IMR-90 (cell line): Measurements from ENCODE around the gene SERPINI1. TPM values are rescaled to one million over a fixed set of nuclear protein-coding genes. Genes with fewer than 3 reads are reported as not detected.

Source experiments
- ATAC-seq: fragments of 200-7000 bp; cut with Tn5 transposase; 2 replicates; pipeline ENCODE4 v1.9.1; 2020; ENCODE audit warnings: low read depth, mild to moderate bottlenecking, moderate library complexity
- BruUV-seq: library from RNA; stranded (reverse); fragments of 400-500 nt; replicated peaks from 2 replicates; lab custom pipeline; 2021; lab: Mats Ljungman, UMichigan
- CTCF ChIA-PET: fragments of 300-600 bp; formaldehyde crosslinking; extraction: SDS; loops from one replicate; lab custom pipeline; 2021; ENCODE audit warnings: antibody characterized with exemption; lab: Yijun Ruan, JAX
- POLR2A ChIA-PET: fragments of 300-600 bp; sonication (Branson Sonifier 250); formaldehyde crosslinking; loops from one replicate; lab custom pipeline; 2022; ENCODE audit warnings: antibody characterized with exemption; ENCODE audit not compliant: unreplicated experiment; lab: Charles Lee
- DNase-seq: peaks from one replicate; pipeline ENCODE4 v3.0.0; 2013
- H2AFZ ChIP-seq: replicated peaks from 2 replicates; pipeline ENCODE3; 2013; ENCODE audit warnings: low read length, mild to moderate bottlenecking; ENCODE audit not compliant: poor library complexity
- H2AK5ac ChIP-seq: 2 replicates; pipeline ENCODE4 v1.6.1; 2013; ENCODE audit warnings: low read depth, low read length, inconsistent platforms
- H2AK9ac ChIP-seq: replicated peaks from 2 replicates; pipeline ENCODE3; 2013; ENCODE audit warnings: mild to moderate bottlenecking, low read depth, low read length, moderate library complexity; ENCODE audit not compliant: poor library complexity
- H2BK120ac ChIP-seq: 2 replicates; pipeline ENCODE4 v1.6.1; 2013; ENCODE audit warnings: low read depth, low read length, inconsistent platforms
- H2BK15ac ChIP-seq: 3 replicates; pipeline ENCODE4 v1.6.1; 2013; ENCODE audit warnings: low read depth, low read length, inconsistent platforms
- H2BK20ac ChIP-seq: 2 replicates; pipeline ENCODE4 v1.6.1; 2013; ENCODE audit warnings: low read depth, mild to moderate bottlenecking, inconsistent platforms, low read length, moderate library complexity
- H2BK5ac ChIP-seq: 2 replicates; pipeline ENCODE4 v1.6.1; 2013; ENCODE audit warnings: mild to moderate bottlenecking, low read depth, low read length, inconsistent platforms; ENCODE audit not compliant: poor library complexity, severe bottlenecking
- H3K14ac ChIP-seq: replicated peaks from 2 replicates; pipeline ENCODE4 v1.6.1; 2013; ENCODE audit warnings: low read depth, low read length, inconsistent platforms
- H3K18ac ChIP-seq: 2 replicates; pipeline ENCODE4 v1.6.1; 2013; ENCODE audit warnings: low read depth, low read length, control low read depth
- H3K23ac ChIP-seq: 2 replicates; pipeline ENCODE4 v1.6.1; 2013; ENCODE audit warnings: low read depth, low read length, inconsistent platforms
- H3K27ac ChIP-seq: 2 replicates; pipeline ENCODE4 v1.5.1; 2013; ENCODE audit warnings: mild to moderate bottlenecking, control low read depth, low read length; ENCODE audit not compliant: insufficient read depth
- H3K27me3 ChIP-seq: 2 replicates; pipeline ENCODE4 v1.6.1; 2013; ENCODE audit warnings: low read length; ENCODE audit not compliant: control insufficient read depth, insufficient read depth
- H3K36me3 ChIP-seq: 2 replicates; pipeline ENCODE4 v1.6.1; 2013; ENCODE audit warnings: low read length, mixed read lengths; ENCODE audit not compliant: control insufficient read depth, insufficient read depth
- H3K4ac ChIP-seq: 2 replicates; pipeline ENCODE4 v1.6.1; 2013; ENCODE audit warnings: low read depth, low read length, inconsistent platforms
- H3K4me1 ChIP-seq: 2 replicates; pipeline ENCODE4 v1.6.1; 2013; ENCODE audit warnings: low read length, mixed read lengths; ENCODE audit not compliant: control insufficient read depth, insufficient read depth
- H3K4me2 ChIP-seq: 2 replicates; pipeline ENCODE4 v1.6.1; 2013; ENCODE audit warnings: low read depth, mild to moderate bottlenecking, control low read depth, low read length, moderate library complexity
- H3K4me3 ChIP-seq: 2 replicates; pipeline ENCODE4 v1.5.1; 2013; ENCODE audit warnings: low read depth, mild to moderate bottlenecking, control low read depth, low read length, moderate library complexity; ENCODE audit not compliant: insufficient read depth
- H3K56ac ChIP-seq: 2 replicates; pipeline ENCODE4 v1.6.1; 2013; ENCODE audit warnings: low read length, inconsistent platforms; ENCODE audit not compliant: insufficient read depth; ENCODE audit errors: extremely low read depth
- H3K79me1 ChIP-seq, 2 experiments: 2 replicates each; pipeline ENCODE4 v1.6.1; 2013; ENCODE audit warnings: low read length in 2 of 2, inconsistent platforms in 1 of 2, low read depth in 1 of 2
- H3K9ac ChIP-seq: 2 replicates; pipeline ENCODE4 v1.6.1; 2013; ENCODE audit warnings: low read depth, low read length, control low read depth
- H3K9me1 ChIP-seq: 2 replicates; pipeline ENCODE4 v1.6.1; 2013; ENCODE audit warnings: low read length, inconsistent platforms; ENCODE audit not compliant: insufficient read depth
- H3K9me3 ChIP-seq: 2 replicates; pipeline ENCODE4 v1.6.1; 2013; ENCODE audit warnings: low read length; ENCODE audit not compliant: control insufficient read depth, insufficient read depth
- H4K20me1 ChIP-seq: 2 replicates; pipeline ENCODE4 v1.6.1; 2013; ENCODE audit warnings: low read length, inconsistent platforms; ENCODE audit not compliant: insufficient read depth
- H4K5ac ChIP-seq: 2 replicates; pipeline ENCODE4 v1.6.1; 2013; ENCODE audit warnings: mild to moderate bottlenecking, low read depth, low read length, control low read depth
- H4K8ac ChIP-seq, 2 experiments: 2 replicates each; pipeline ENCODE4 v1.6.1; 2013; ENCODE audit warnings: low read depth in 2 of 2, low read length in 2 of 2, control low read depth in 1 of 2, inconsistent platforms in 1 of 2
- H4K91ac ChIP-seq: 2 replicates; pipeline ENCODE4 v1.6.1; 2013; ENCODE audit warnings: low read depth, low read length, inconsistent platforms; ENCODE audit not compliant: insufficient read depth
- CTCF ChIP-seq: conservative IDR thresholded peaks from 2 replicates; pipeline ENCODE4 v1.5.1; 2012; ENCODE audit warnings: mild to moderate bottlenecking, low read depth, low read length, improper control_type of control experiment
- MAFK ChIP-seq: IDR thresholded peaks from 2 replicates; pipeline ENCODE4 v1.6.1; 2012; ENCODE audit warnings: low read depth, low read length, improper control_type of control experiment
- RCOR1 ChIP-seq: IDR thresholded peaks from 2 replicates; pipeline ENCODE4 v1.6.1; 2012; ENCODE audit warnings: mild to moderate bottlenecking, low read length, improper control_type of control experiment; ENCODE audit not compliant: insufficient replicate concordance
- USF2 ChIP-seq: fragments of 150-350 bp; IDR thresholded peaks from 2 replicates; pipeline ENCODE4 v1.6.1; 2017; ENCODE audit warnings: mild to moderate bottlenecking, antibody characterized with exemption, low read length, low read depth
- WGBS, 2 experiments: methylation state at CpG; one replicate each; pipeline versions ENCODE4 v1.1.5 to v1.1.7; 2013; ENCODE audit warnings: missing lambda C conversion rate in 2 of 2; ENCODE audit not compliant: insufficient read length in 1 of 2; ENCODE audit errors: extremely low coverage in 2 of 2; 5-methylcytosine and 5-hydroxymethylcytosine counted together
- dilution Hi-C: fragments of 300-500 bp; cut with HindIII; formaldehyde crosslinking; loops from one replicate; pipeline ENCODE4 v1.14.3; 2018; ENCODE audit warnings: low sequenced_read_pairs; ENCODE audit not compliant: unreplicated experiment
- in situ Hi-C: fragments of 300-500 bp; cut with MboI; formaldehyde crosslinking; loops from 3 replicates; pipeline ENCODE4 v1.14.3; 2019; ENCODE audit warnings: low sequenced_read_pairs, inconsistent platforms, mixed read lengths
- intact Hi-C: fragments of 100-400 bp; cut with micrococcal nuclease; formaldehyde crosslinking; loops from 2 replicates; pipeline ENCODE4 v1.10.0; 2022
- polyA plus RNA-seq, 3 experiments: library from polyadenylated mRNA; depleted of rRNA; stranded (reverse); fragments of >200 nt; gene quantifications; 2 replicates each; pipeline ENCODE4 v1.2.3, GENCODE V29; 2012; ENCODE audit warnings: low replicate concordance in 1 of 3
- total RNA-seq: library from RNA; depleted of rRNA; stranded (reverse); fragments of >200 nt; gene quantifications from 2 replicates; pipeline ENCODE4 v1.2.3, GENCODE V29; 2012

The SERPINI1 gene
- total and polyA plus RNA-seq, 2 of the 4 experiments (the other 2 are of a cell fraction) = 0.36 to 1.3 TPM

DNA sequence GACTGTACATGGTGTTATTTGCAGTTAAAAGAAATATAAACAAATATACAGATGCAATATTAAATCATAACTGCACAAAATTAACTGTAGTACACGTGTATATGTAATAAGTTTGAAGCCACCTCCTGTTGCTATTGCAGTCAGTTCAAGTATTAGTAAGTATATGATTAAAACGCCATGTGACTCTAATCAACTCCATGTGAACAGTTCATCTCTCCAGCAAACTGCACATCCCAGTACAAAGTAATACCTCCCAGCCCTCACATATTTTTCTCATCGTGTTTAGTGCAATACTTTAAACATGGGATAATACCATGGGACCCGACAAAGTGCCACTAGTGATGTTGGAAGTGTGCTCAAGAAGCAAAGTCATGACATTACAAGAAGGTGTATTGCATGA, 35.5 kb upstream of the SERPINI1 start:
- TF ChIP-seq RCOR1 (no peak), CTCF (no peak), USF2 (no peak), MAFK (no peak)
- no peak overlapping the region for H3K14ac ChIP-seq
- no peak overlapping the region for H3K9ac ChIP-seq
- H3K18ac ChIP-seq = no peak overlapping the region
- no peaks in the 10 kb centered on the region for H3K36me3 ChIP-seq
- H3K4ac ChIP-seq = no peak overlapping the region
- DNase-seq = no peak
- H2BK120ac ChIP-seq = no peak overlapping the region
- no peak overlapping the region for H2BK5ac ChIP-seq
- H2AFZ ChIP-seq = no peak overlapping the region
- no TSS peak for BruUV-seq
- POLR2A ChIA-PET = no interaction called here
- intact Hi-C loops = no loop called here
- no CpG with 5 or more reads among the region's 4 CpGs for WGBS, 2 experiments
- H3K9me1 ChIP-seq = no peaks in the 10 kb centered on the region
- no peaks in the 10 kb centered on the region for H3K27me3 ChIP-seq
- no peaks in the 10 kb centered on the region; the same call in 1 of the 2 replicates for H4K20me1 ChIP-seq
- H3K27ac ChIP-seq = no peak overlapping the region
- H3K4me1 ChIP-seq = no peaks in the 10 kb centered on the region
- no peak overlapping the region for H4K5ac ChIP-seq
- H4K8ac ChIP-seq = no peak overlapping the region
- no peak overlapping the region for H2AK5ac ChIP-seq
- dilution Hi-C loops = no loop called here
- peaks cover 7 to 13% of the 10 kb centered on the region in 2 experiments for H3K79me1 ChIP-seq
- H3K23ac ChIP-seq = no peak overlapping the region
- H4K91ac ChIP-seq = no peak overlapping the region
- H3K4me2 ChIP-seq = no peak overlapping the region
- H3K56ac ChIP-seq = no peak overlapping the region
- no peak overlapping the region for H2AK9ac ChIP-seq
- in situ Hi-C loops = no loop called here
- CTCF ChIA-PET = interaction anchor here (0.6 kb wide), 1 partner anchor 175 kb away, joined by 4 read pairs; no protein-coding TSS in a partner anchor
- no peak for ATAC-seq
- no peak overlapping the region for H3K4me3 ChIP-seq
- no peak overlapping the region for H2BK20ac ChIP-seq
- H3K9me3 ChIP-seq = no peaks in the 10 kb centered on the region
- no peak overlapping the region for H2BK15ac ChIP-seq
